Colonic mucosa (tissue), 4 donors: ENCODE measurements around the gene DHCR7. TPM values are rescaled to one million over a fixed set of nuclear protein-coding genes. Genes with fewer than 3 reads are reported as not detected.

Experiments
- DNase-seq: peaks from one replicate; pipeline ENCODE4 v3.0.0-alpha.2; 2020
- H3K27ac ChIP-seq: fragments of 200-600 bp; one replicate; pipeline ENCODE4 v1.8.0; 2021
- H3K27me3 ChIP-seq: fragments of 200-600 bp; one replicate; pipeline ENCODE4 v1.8.0; 2021
- H3K36me3 ChIP-seq: fragments of 200-600 bp; one replicate; pipeline ENCODE4 v1.8.0; 2021
- H3K4me1 ChIP-seq: fragments of 200-600 bp; one replicate; pipeline ENCODE4 v1.8.0; 2021; ENCODE audit warnings: mild to moderate bottlenecking
- H3K4me3 ChIP-seq: fragments of 200-600 bp; one replicate; pipeline ENCODE4 v1.8.0; 2021
- H3K9ac ChIP-seq, 2 donors: one replicate each; pipeline ENCODE4 v1.7.0; 2013; ENCODE audit warnings: control low read depth in 2 of 2, low read depth in 2 of 2, low read length in 2 of 2
- H3K9me3 ChIP-seq: fragments of 200-600 bp; one replicate; pipeline ENCODE4 v1.8.0; 2021
- CTCF ChIP-seq: fragments of 200-600 bp; IDR thresholded peaks from one replicate; pipeline ENCODE4 v1.8.0; 2022; ENCODE audit warnings: antibody characterized with exemption, mild to moderate bottlenecking
- intact Hi-C: fragments of 100-400 bp; cut with DNase I; formaldehyde crosslinking; loops from one replicate; pipeline ENCODE4 v1.14.1; 2022
- total RNA-seq, 2 donors: library from RNA; stranded (reverse); fragmentation: NEBNext Ultra II Directional in 1 of 2; extraction: Animal tissue kit (Norgen Biotek cat#: 25700) in 1 of 2; gene quantifications; one replicate each; pipeline ENCODE4 v1.2.1, GENCODE V29; 2021
- donor health status: healthy.
- donor health status: DM: no; HTN: no; CAD: no.
- donor health status: DM: no; HTN: no; CAD: no.

Gene DHCR7
- total RNA-seq, 2 donors from 2014 or later = 75.3 to 163 TPM

DNA sequence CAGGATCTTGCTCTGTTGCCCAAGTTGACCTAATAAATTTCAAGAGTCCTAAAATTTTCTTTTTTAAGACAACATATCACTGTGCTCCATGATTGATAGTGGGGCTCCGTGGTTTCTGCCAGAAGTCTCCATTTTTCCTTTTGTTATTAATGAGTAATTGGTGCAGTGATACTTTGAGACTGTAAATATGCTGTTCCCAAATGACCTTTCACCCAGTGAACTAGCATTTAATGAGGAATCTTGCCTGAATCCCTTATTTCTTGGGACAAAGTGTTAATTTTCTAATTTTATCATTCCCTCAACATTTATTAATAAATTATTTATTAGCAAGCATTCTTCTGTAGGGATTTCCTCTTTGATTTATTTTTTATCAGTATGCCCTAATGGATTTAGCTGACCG is 2.3 kb upstream of the DHCR7 start:
- intact Hi-C loops = no loop called here
- Histone ChIP-seq H3K4me3 (no peak overlapping the region), H3K4me1 (peaks cover 10% of the 10 kb centered on the region), H3K27ac (no peak overlapping the region), H3K9me3 (no peaks in the 10 kb centered on the region), H3K9ac (no peak overlapping the region), H3K27me3 (no peaks in the 10 kb centered on the region), H3K36me3 (peaks cover 5% of the 10 kb centered on the region)
- no peak for DNase-seq
- TF ChIP-seq CTCF = no peak

- Histone ChIP-seq H3K4me1 (peaks cover 8% of the 10 kb centered on the region), H3K36me3 (no peaks in the 10 kb centered on the region), H3K27ac (no peak overlapping the region), H3K27me3 (no peaks in the 10 kb centered on the region), H3K9me3 (no peaks in the 10 kb centered on the region), H3K4me3 (peak overlapping the region; percentile 81), H3K9ac (peak overlapping the region; percentile 60 to 94)
- DNase-seq = no peak
- intact Hi-C loops = no loop called here
- no peak for TF ChIP-seq CTCF
Observed at GRCh38 chr11:71449596-71449995, 1.4 kb upstream of the DHCR7 start.

DNA sequence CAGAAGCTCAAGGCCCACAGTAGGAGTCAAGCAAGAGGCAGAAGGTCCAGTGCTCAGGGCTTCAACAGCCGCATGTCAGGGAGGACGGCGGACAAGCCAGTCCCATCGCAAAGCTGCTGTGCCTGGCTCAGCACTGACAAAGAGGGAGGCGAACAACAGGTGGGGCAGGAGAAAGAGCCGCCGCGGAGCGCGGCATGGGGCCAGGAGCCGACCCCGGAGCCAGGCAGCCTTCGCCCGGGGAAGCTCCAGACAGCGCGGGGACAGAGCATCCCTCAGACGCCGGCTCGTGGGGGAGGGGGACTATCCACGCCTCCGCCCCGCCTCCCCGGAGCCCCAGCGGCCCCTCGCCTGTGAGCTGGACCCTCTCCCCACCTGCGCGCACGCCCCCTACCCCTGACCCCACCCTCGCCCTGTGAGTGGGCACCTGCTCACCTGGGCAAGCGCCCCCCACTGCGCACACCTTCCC is 369 bp downstream of the DHCR7 start:
- Histone ChIP-seq H3K9ac (peak overlapping the region; percentile 57 to 94), H3K27me3 (no peaks in the 10 kb centered on the region), H3K36me3 (peaks cover 8% of the 10 kb centered on the region), H3K4me1 (no peaks in the 10 kb centered on the region), H3K9me3 (no peaks in the 10 kb centered on the region), H3K4me3 (peak overlapping the region; percentile 81), H3K27ac (peak overlapping the region; percentile 76)
- DNase-seq = peak; percentile 34
- intact Hi-C loops = no loop called here
- TF ChIP-seq CTCF = no peak

- H3K9me3 ChIP-seq = no peaks in the 10 kb centered on the region
- intact Hi-C loops = no loop called here
- no peaks in the 10 kb centered on the region for H3K4me1 ChIP-seq
- H3K9ac ChIP-seq = peak overlapping the region in 1 of 2 donors; percentile 94
- peak overlapping the region; percentile 76 for H3K27ac ChIP-seq
- peak overlapping the region; percentile 81 for H3K4me3 ChIP-seq
- DNase-seq = peak; percentile 43
- no peaks in the 10 kb centered on the region for H3K27me3 ChIP-seq
- peaks cover 8% of the 10 kb centered on the region for H3K36me3 ChIP-seq
- TF ChIP-seq CTCF = no peak
Observed at GRCh38 chr11:71446942-71447688, 1.1 kb downstream of the DHCR7 start.

- TF ChIP-seq CTCF = no peak
- Histone ChIP-seq H3K9me3 (no peaks in the 10 kb centered on the region), H3K4me1 (no peaks in the 10 kb centered on the region), H3K4me3 (no peak overlapping the region), H3K36me3 (peaks cover 8% of the 10 kb centered on the region), H3K9ac (no peak overlapping the region), H3K27ac (no peak overlapping the region), H3K27me3 (no peaks in the 10 kb centered on the region)
- intact Hi-C loops = no loop called here
- no peak for DNase-seq
Observed at GRCh38 chr11:71446150-71446549, 2.0 kb downstream of the DHCR7 start.
